HG03045 (cell line): ENCODE measurements around the gene HP1BP3.

Source experiments
- ATAC-seq: cut with Tn5 transposase; IDR thresholded peaks from one replicate; pipeline ENCODE4 v1.9.1; 2021; ENCODE audit warnings: mild to moderate bottlenecking, moderate library complexity; ENCODE audit not compliant: unreplicated experiment

The HP1BP3 gene

GRCh38 chr1:20696397-20697333, 90.4 kb downstream of the HP1BP3 start:
- ATAC-seq, result peak; percentile 62

GRCh38 chr1:20695515-20695914, 91.6 kb downstream of the HP1BP3 start:
- no peak for ATAC-seq

- no peak for ATAC-seq
Observed at GRCh38 chr1:20693623-20694022, 93.5 kb downstream of the HP1BP3 start.
